Measurements from ENCODE around the gene OR2AT4. TPM values are rescaled to one million over a fixed set of nuclear protein-coding genes. Genes with fewer than 3 reads are reported as not detected.

The OR2AT4 gene
- total RNA-seq (not detected in 2 replicates), polyA plus RNA-seq (not detected in 2 replicates)

DNA sequence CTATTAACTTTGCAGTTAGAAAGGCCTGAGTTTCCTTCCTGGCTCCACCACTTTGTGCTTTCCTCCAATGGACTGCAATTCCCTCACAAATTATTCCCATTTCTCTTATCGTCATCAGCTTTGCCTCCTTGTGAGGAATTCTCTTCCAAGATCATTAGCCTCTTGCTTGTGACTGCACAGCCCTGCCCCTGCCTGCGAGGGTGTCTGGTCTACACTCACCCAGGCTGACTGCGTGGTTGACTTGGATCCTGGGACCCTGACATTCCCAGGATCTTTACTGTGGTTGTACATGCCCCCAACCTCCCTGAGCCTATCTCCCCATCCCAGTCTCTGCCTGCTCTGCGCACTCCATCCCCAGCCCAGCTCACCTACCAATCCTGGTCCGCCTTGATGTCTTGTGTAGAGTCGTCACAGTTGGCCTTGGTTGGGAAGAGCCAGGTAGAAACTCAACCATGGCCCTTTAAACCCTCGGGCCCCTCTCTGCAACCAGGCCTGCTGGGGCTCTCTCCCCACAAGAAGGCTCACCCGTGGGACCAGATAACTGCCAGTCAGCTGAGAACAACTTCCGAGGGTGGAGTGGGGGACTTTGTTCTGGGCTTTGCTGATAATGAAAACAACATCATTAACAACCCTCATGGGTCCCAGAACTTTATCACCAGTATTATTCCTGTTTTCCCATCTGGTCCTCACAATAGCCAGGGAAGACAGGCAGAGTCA, at the start of gene OR2AT4:
Gene OR2AT4, minus strand, starts transcription at position 421 of the 717 bp plus-strand sequence.
- H3K27me3 ChIP-seq = no peaks in the 10 kb centered on the region
- no peaks in the 10 kb centered on the region for H3K9me3 ChIP-seq (ENCODE audit: low read depth)
- H3K27ac ChIP-seq = no peak within 1 kb of the TSS
- H3K36me3 ChIP-seq = no peaks in the 10 kb centered on the region
- no peaks in the 10 kb centered on the region for H3K4me1 ChIP-seq (ENCODE audit: low read depth)
- TF ChIP-seq, protein P1, sequence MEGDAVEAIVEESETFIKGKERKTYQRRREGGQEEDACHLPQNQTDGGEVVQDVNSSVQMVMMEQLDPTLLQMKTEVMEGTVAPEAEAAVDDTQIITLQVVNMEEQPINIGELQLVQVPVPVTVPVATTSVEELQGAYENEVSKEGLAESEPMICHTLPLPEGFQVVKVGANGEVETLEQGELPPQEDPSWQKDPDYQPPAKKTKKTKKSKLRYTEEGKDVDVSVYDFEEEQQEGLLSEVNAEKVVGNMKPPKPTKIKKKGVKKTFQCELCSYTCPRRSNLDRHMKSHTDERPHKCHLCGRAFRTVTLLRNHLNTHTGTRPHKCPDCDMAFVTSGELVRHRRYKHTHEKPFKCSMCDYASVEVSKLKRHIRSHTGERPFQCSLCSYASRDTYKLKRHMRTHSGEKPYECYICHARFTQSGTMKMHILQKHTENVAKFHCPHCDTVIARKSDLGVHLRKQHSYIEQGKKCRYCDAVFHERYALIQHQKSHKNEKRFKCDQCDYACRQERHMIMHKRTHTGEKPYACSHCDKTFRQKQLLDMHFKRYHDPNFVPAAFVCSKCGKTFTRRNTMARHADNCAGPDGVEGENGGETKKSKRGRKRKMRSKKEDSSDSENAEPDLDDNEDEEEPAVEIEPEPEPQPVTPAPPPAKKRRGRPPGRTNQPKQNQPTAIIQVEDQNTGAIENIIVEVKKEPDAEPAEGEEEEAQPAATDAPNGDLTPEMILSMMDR (IDR thresholded peaks at IDR 0.05; ENCODE audit: low read depth, low read length) = no peak
- no peak for DNase-seq (ENCODE audit: low read depth in 1 of 2, low spot score in 1 of 2)
- no peak within 1 kb of the TSS for H3K4me3 ChIP-seq

DNA sequence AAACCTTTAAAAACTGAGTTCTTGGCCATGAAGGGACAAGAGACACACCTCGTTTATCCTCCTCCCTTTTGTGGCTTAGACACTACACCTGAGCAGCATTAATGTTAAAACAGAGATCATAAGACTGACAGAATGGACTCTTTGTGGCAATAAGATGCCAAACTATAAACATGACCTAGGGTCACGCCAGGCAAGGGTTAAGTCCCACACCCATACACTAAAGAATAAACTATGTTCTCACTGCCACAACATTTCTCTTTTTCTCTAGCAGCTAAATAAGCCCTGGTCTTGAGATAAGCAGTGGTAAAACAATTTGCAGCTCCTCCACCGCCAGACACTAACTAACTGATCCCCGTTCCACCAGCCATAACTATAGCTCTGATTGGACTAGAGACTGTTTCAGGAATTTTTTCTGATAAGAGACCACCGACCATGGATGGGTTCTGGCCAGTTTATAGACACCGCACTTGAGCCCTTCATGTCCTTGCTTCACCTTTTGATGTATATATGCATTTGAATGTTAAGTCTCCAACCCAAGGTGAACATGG, 49.4 kb upstream of the OR2AT4 start:
- DNase-seq (ENCODE audit: low read depth in 1 of 2, low spot score in 1 of 2) = peak in 1 of 2 donors; percentile 26
- Histone ChIP-seq H3K27me3 (no peaks in the 10 kb centered on the region), H3K9me3 (ENCODE audit: low read depth) (no peaks in the 10 kb centered on the region), H3K4me1 (ENCODE audit: low read depth) (peaks cover 15% of the 10 kb centered on the region), H3K27ac (no peak overlapping the region), H3K4me3 (no peak overlapping the region), H3K36me3 (no peaks in the 10 kb centered on the region)
- TF ChIP-seq, protein P1 (IDR thresholded peaks at IDR 0.05; ENCODE audit: low read depth, low read length) = no peak

DNA sequence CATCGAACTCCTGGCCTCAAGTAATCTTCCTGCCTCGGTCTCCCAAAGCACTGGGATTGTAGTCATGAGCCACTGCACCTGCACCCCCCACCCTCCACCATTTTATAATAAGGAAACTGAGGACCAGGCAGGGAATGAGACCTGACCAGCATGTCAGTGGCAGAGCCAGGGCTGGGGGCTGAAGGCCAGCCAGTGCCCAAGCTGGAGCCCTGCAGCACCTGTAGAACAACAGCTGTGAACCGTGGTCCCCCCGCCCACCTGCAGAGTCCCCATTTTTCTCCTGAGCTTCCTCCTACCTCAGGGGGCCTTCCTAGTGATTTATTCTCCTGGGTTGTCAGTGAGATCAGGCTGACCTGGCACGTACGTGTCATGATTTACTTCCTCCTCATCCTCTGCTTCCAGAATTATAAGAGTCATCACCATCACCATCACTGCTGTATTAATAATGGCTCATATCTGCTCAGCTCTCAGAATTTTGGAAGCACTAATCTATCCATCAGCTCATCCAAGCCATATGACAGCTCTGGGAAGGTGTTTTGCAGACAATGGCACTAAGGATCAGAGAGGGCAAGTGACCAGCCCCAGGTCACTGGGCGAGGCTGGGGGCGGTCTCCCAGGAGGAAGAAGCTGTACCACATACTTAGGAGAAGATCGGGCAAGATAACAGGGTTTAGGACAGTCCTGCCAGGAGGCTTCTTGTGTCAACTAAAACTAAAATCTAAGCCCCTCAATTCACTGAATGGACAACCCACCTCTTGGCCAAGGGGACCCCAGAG, 48.7 kb upstream of the OR2AT4 start:
- Histone ChIP-seq H3K27ac (no peak overlapping the region), H3K27me3 (no peaks in the 10 kb centered on the region), H3K4me3 (no peak overlapping the region), H3K4me1 (ENCODE audit: low read depth) (peaks cover 15% of the 10 kb centered on the region), H3K36me3 (no peaks in the 10 kb centered on the region), H3K9me3 (ENCODE audit: low read depth) (no peaks in the 10 kb centered on the region)
- TF ChIP-seq, protein P1 (IDR thresholded peaks at IDR 0.05; ENCODE audit: low read depth, low read length) = no peak
- no peak for DNase-seq (ENCODE audit: low read depth in 1 of 2, low spot score in 1 of 2)

DNA sequence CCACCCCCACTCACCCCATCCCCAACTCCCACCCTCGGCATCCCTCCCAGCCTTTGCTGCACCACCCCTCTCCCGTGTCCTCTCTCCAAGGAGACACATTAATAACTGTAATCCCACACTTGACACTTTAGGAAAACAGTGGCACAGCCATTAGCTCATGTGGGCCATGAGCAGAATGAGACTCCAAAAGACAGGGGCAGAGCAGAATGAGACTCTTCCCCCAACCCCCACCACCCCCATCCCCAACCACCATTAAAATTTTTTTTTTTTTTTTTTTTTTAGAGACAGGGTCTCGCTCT, 48.0 kb upstream of the OR2AT4 start:
- Histone ChIP-seq H3K9me3 (ENCODE audit: low read depth) (no peaks in the 10 kb centered on the region), H3K27me3 (no peaks in the 10 kb centered on the region), H3K4me1 (ENCODE audit: low read depth) (peaks cover 15% of the 10 kb centered on the region), H3K27ac (no peak overlapping the region), H3K36me3 (no peaks in the 10 kb centered on the region), H3K4me3 (no peak overlapping the region)
- TF ChIP-seq, protein P1 (IDR thresholded peaks at IDR 0.05; ENCODE audit: low read depth, low read length) = no peak
- DNase-seq (ENCODE audit: low read depth in 1 of 2, low spot score in 1 of 2) = no peak

DNA sequence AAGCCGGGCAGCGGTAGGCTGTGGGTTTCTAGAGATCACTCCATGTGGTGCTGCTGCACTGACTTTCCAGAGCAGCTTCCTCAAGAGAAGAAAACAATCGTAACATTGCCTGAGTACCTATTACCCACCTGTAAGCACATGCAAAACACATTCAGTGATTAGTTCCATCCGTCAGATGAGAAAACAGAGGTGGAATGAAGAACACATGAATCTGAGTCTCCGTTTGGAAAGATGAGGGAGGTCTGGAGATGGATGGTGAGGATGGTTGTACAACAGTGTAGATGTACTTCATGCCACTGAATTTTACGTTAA, 46.7 kb upstream of the OR2AT4 start:
- no peak overlapping the region for H3K27ac ChIP-seq
- H3K4me1 ChIP-seq (ENCODE audit: low read depth) = peaks cover 15% of the 10 kb centered on the region
- no peaks in the 10 kb centered on the region for H3K36me3 ChIP-seq
- no peak overlapping the region for H3K4me3 ChIP-seq
- TF ChIP-seq, protein P1 (IDR thresholded peaks at IDR 0.05; ENCODE audit: low read depth, low read length) = no peak
- no peak for DNase-seq (ENCODE audit: low read depth in 1 of 2, low spot score in 1 of 2)
- no peaks in the 10 kb centered on the region for H3K27me3 ChIP-seq
- H3K9me3 ChIP-seq (ENCODE audit: low read depth) = no peaks in the 10 kb centered on the region
